Measurements from ENCODE around the gene MYBPC2.

MYBPC2 gene

DNA sequence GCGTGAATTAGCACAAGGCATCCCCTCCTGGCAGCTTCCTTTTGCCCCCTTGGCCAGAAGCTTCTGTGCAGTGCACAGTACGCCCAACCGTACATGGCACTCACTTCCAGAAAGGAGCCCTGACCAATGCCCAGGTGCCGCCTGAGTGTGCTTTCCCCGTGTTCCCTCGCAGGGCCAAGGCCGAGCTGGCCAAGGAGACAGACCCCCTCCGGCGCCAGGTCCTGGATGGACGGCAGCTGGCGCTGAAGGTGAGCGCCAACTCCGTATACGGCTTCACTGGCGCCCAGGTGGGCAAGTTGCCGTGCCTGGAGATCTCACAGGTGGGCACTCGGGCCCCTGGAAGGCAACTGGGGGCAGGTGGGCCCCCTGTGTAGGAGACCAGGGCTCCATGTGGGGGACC lies 23.3 kb upstream of the MYBPC2 start:
- in situ Hi-C loops (cut with MboI; ENCODE audit: low sequenced_read_pairs): no loop called here

DNA sequence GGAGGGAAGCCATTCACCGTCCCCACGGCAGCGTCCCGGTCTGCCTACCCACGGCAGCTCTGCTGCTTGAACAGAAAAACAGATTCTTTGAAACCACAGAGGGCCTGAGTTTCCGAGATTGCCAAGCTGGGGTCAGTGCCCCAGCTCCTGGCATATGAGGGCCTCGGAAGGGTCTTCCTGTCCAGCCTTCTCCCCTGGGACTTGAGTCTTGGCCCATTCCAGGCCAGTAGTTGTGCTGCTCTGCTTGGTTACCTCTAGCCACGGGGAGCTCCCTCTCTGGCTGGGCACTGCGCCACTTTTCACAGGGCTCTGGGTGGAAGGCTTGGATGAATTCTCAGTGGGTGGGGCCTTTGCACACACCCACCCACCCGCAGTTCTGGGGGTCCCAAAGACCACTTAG lies 22.6 kb upstream of the MYBPC2 start:
- in situ Hi-C loops (cut with MboI; ENCODE audit: low sequenced_read_pairs): no loop called here

DNA sequence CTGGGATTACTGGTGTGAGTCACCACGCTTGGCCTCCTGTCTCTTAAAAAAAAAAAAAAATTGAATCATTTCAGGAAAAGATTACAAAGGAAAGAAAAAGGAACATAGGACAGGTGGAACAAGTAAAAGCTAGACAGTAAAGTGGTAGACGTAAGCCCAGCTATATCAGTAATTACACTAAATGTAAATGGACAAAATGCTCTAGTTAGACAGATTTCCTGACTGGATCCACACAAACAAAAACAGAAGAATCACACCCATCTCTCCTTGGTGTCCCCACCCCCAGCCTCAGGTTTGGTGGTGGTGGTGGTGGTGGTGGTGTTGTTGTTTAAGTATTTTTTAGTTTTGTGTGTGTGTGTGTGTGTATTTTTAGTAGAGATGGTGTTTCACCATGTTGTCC lies 20.3 kb upstream of the MYBPC2 start:
- in situ Hi-C loops (cut with MboI; ENCODE audit: low sequenced_read_pairs): no loop called here

DNA sequence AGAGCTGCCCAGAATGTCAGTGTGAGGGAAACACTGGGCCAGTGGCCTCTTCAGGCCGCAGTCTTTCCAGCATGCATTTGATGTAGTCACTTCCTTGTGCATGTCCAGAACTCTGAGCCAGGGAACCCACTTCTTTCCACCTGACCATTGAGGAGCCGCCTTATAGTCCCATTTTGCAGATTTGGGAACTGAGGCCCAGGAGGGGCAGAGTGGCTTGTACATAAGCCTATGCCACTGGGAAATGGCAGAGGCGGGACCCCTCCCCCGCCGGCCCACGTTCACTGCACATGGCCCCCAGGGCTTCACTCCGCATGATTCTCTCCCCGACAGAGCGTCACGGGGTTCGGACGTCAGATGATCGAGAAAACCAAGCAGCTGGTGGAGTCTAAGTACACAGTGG lies 19.6 kb upstream of the MYBPC2 start:
- in situ Hi-C loops (cut with MboI; ENCODE audit: low sequenced_read_pairs): no loop called here

DNA sequence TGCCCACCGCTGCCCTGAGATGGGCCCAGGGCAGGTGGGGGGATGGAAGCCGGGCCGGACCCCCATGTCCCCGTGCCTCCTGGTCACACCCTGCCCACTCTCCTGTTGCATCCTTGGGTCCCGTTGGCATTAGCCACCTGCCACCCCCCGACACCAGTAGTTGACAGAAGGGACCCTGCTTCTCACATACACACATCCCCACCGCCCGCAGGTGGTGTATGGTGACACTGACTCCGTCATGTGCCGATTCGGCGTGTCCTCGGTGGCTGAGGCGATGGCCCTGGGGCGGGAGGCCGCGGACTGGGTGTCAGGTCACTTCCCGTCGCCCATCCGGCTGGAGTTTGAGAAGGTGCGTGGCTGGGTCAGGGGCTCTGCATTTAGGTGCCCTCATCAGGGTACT lies 19.2 kb upstream of the MYBPC2 start:
- in situ Hi-C loops (cut with MboI; ENCODE audit: low sequenced_read_pairs): no loop called here

DNA sequence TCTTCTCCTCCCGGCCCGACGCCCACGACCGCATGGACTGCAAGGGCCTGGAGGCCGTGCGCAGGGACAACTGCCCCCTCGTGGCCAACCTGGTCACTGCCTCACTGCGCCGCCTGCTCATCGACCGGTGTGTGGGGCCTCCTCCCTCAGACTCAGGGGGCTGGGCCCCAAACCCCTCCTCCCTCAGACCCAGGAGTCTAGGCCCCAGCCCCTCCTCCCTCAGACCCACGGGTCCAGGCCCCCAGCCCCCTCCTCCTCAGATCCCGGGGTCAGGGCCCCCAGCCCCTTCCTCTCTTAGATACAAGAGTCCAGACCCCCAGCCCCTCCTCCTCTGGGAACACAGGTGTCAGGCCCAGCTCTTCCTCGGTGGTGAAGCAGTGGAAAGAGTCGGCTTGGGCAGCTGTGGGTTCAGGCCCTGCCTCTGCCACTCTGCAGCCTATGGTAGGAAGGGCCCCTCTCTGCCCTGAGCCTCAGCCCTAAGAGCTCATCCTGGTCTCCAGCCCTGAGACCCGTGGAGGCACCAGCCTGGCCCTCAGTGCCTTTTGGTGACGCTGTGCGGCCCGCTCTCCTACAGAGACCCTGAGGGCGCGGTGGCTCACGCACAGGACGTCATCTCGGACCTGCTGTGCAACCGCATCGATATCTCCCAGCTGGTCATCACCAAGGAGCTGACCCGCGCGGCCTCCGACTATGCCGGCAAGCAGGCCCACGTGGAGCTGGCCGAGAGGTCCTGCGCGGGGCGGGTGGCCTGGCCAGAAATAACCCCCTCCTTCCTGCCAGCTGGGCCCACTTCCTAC lies 17.6 kb upstream of the MYBPC2 start:
- in situ Hi-C loops (cut with MboI; ENCODE audit: low sequenced_read_pairs): no loop called here

DNA sequence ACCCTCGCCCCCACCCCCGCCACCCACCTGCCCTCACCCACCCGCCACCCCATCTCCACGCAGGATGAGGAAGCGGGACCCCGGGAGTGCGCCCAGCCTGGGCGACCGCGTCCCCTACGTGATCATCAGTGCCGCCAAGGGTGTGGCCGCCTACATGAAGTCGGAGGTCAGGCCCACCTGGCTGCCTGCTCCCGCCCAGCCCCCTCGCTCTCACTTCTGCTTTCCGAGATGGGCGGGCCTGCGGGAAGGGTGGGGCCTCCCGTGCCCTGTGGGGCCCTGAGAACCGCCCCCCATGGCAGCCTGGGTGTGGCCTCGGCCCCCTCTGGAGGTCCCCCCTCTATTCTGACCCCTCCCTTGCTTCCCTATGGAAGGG lies 17.0 kb upstream of the MYBPC2 start:
- in situ Hi-C loops (cut with MboI; ENCODE audit: low sequenced_read_pairs): no loop called here

DNA sequence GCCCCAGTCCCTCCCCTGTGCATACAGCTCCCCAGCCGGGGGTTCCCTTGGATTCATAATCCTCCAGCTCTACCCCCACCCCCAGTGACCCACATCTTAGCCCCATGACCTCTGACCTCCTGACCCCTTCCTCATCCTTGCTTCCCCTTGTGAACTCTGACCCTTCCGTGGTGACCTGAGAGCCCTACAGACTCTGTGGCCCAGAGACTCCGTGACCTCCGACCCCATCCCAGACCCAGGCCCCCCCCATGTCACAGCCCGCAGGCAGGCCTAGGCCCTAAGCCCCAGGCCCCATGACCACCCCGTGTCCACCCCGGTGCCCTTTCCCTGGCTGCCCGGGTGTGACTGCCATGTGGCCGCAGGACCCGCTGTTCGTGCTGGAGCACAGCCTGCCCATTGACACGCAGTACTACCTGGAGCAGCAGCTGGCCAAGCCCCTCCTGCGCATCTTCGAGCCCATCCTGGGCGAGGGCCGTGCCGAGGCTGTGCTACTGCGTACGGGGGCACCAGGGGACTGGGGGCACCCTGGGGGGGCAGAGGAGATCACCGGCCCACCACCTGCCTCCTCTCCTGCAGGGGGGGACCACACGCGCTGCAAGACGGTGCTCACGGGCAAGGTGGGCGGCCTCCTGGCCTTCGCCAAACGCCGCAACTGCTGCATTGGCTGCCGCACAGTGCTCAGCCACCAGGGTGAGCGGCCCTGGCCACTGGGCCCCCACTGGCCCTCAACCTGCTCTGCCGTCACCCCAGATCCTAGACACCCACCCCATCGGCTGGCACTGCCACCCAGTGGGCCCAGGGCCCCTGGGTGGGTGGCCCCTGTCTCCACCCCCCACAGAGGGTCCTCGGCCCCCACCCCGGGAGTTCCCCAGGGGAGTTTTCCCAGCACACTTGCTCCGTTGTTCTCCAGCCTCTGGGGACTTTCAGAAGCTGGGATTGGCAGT lies 16.4 kb upstream of the MYBPC2 start:
- in situ Hi-C loops (cut with MboI; ENCODE audit: low sequenced_read_pairs): no loop called here

DNA sequence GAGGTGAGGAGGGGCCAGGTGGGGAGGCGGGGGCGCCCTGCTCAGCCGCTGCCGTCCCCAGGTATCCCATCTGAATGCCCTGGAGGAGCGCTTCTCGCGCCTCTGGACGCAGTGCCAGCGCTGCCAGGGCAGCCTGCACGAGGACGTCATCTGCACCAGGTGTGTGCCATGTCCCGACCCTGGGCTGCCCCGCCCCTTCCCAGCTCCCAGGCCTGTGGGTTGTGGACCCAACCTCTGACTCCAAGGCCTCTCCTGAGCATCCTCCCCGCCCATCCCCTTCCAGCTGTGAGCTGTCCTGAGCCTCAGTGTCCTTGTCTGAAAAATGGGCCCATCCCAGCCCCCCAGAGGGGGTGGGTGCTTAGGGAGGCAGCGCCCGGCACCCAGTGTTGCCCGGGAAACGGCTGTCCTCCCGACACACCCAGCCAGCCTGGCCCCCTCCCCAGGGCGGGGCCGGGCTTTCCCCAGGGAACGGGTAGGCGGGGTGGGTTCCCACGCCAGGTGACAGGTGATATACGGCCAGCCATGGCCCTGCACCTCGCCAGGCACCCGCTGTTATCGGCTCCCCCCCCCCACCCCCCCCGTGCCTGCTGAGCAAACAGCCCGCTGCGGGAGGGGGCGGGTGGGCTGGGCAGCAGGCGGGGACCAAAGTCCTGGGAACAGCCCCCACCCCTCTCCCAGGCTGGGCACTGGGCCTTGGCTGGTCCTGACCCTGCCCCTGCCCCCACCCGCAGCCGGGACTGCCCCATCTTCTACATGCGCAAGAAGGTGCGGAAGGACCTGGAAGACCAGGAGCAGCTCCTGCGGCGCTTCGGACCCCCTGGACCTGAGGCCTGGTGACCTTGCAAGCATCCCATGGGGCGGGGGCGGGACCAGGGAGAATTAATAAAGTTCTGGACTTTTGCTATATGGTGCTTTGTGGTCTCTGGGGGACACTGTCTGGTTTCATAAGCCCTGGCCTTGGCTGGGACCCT lies 15.3 kb upstream of the MYBPC2 start:
- in situ Hi-C loops (cut with MboI; ENCODE audit: low sequenced_read_pairs): no loop called here

DNA sequence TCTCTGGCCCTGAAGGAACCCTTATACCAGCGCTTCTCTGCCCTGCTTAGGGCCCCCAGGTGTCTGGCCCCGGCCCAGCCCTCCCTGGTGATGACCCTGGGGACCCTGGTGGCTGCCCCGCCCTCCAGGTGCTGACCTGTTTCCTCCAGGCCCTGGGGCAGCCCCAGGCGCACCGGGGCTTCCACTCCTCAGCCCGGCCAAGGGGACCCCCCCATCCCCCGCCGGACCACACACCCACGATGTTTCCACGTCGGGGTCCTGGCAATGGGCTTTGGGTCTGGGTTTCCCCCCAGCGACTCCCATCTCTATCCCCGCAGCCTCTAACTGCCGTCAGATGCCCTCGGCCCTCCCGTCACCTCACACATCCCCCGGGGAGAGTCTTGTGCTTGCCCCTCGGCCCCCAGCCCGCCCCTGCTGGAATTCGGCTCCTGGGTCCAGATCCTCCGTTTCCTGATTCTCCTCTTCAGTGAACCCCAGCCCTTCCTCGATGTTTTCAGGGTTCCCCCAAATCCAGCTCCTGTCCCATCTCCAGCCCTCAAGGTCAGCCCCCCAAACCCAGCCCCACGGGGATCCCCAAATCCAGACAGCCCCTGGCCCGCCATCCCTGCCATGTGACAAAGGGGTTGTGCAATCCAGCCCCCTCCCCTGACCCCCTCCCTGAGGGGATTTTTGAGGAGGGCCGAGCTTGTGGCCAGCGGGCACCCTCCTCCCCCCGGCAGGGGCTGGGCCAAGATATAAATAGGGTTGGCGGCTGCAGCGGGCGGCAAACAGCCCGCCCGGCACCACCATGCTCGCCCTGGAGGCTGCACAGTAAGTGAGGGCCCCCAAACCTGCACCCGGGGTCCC lies 14.3 kb upstream of the MYBPC2 start, which contains the start of gene SPIB:
Gene SPIB (plus strand): TSS at position 763 of the 846 bp plus-strand sequence. CDS start 25 bp downstream, at position 788.
- in situ Hi-C loops (cut with MboI; ENCODE audit: low sequenced_read_pairs): no loop called here

DNA sequence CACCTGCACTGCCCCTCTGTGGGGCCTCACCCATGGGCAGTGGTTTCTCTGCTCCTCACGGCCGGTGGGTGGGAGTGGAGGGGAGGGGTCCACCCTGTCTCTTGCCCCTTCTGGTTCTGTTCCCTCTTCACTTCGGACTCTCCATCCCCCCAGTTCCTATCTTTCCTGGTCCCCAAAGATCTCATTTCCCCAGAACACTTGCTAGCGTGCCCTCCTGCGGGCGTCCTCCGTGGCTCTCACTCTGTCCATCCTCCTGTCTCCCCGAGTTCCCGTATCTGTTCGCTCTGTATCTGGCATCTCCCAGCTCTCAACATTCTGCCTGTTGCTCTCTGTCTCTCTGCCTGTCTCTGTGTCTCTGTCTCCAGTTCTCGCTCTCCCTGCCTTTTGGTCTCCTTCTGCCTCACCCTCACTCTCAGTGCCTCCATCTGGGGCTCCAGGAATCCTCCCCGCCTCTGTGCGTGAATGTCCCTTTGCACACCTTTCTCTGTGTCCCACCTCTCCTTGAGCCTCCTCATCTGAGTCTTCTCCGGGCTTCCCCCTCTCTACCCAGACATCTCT lies 13.6 kb upstream of the MYBPC2 start:
- in situ Hi-C loops (cut with MboI; ENCODE audit: low sequenced_read_pairs): no loop called here

DNA sequence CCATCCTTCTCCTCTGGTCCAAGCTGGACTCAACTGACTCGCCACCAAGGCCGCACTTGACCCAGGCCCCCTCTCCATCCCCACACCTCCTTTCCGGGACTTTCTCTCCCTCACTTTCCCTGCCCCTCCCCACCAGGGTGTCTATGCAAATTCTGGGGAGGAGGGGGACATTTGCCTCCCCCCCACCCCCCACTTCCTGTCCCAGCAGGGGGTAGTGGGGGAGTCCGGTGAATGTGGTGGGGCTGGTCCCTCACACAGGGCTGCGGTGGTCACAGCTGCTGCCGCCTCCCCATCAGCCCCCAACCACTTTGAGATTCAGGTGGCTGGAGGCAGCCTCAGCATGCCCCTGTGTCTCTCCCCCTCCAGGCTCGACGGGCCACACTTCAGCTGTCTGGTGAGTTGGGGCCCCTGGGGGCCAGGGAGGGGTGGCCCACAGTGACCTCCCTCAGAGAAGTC lies 13.1 kb upstream of the MYBPC2 start:
- in situ Hi-C loops (cut with MboI; ENCODE audit: low sequenced_read_pairs): no loop called here

DNA sequence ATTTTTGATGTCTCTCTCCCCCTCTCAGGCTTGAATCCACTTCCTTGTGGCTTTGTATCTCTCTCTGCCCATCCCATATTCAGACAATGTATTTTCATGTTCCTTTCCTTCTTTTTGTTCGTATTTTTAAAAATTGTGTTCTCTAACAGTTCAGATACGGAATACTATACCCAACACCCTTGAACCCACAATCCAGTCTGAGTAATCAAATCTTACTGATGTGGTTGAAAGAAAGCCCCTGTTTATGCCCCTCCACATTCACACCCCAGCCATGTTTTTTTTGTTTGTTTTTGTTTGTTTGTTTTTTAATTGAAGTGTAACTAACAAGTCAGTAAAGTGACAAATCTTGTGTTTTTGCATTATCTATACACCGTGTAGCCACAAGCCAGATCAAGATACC lies 12.6 kb upstream of the MYBPC2 start:
- in situ Hi-C loops (cut with MboI; ENCODE audit: low sequenced_read_pairs): no loop called here

DNA sequence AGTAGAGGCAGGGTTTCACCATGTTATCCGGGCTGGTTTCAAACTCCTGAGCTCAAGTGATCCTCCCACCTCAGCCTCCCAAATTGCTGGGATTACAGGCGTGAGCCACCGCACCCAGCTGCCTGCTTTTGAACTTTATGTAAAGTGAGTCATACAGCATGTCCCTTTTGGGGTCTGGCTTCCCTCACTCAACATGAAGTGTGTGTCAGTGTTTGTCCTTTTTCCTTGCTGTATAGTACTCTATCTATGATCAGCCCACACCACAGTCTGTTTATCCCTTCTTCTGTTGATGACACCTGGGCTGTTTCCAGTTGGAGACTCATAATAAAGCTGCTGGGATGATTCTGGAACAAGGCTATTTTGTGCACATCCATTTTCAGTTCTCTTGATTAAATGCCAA lies 11.9 kb upstream of the MYBPC2 start:
- in situ Hi-C loops (cut with MboI; ENCODE audit: low sequenced_read_pairs): no loop called here

DNA sequence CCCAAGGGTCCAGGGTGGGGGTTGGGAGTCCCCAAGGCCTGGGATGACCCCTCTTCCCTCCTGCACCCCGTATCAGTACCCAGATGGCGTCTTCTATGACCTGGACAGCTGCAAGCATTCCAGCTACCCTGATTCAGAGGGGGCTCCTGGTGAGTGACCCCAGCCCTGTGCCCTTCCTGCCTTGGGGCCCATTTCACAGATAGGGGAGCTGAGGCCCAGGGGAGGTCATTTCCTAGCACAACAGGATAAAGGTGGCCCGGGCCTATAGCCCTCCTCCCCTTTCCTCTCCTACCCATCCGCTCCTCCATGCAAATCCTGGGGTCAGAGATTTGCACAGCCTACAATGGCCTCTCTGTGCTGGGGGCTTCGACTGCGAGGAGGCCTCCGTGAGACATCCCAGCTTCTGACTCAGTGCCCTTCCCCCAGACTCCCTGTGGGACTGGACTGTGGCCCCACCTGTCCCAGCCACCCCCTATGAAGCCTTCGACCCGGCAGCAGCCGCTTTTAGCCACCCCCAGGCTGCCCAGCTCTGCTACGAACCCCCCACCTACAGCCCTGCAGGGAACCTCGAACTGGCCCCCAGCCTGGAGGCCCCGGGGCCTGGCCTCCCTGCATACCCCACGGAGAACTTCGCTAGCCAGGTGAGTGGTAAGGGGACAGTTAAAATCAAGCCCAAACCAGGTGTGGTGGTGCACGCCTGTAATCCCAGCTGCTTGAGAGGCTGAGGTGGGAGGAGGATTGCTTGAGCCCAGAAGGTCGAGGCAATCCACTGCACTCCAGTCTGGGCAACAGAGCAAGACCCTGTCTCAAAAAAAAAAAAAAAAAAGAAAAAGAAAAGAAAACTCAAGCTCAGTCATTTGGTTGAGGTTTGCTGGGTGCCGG lies 10.1 kb upstream of the MYBPC2 start:
- in situ Hi-C loops (cut with MboI; ENCODE audit: low sequenced_read_pairs): no loop called here

DNA sequence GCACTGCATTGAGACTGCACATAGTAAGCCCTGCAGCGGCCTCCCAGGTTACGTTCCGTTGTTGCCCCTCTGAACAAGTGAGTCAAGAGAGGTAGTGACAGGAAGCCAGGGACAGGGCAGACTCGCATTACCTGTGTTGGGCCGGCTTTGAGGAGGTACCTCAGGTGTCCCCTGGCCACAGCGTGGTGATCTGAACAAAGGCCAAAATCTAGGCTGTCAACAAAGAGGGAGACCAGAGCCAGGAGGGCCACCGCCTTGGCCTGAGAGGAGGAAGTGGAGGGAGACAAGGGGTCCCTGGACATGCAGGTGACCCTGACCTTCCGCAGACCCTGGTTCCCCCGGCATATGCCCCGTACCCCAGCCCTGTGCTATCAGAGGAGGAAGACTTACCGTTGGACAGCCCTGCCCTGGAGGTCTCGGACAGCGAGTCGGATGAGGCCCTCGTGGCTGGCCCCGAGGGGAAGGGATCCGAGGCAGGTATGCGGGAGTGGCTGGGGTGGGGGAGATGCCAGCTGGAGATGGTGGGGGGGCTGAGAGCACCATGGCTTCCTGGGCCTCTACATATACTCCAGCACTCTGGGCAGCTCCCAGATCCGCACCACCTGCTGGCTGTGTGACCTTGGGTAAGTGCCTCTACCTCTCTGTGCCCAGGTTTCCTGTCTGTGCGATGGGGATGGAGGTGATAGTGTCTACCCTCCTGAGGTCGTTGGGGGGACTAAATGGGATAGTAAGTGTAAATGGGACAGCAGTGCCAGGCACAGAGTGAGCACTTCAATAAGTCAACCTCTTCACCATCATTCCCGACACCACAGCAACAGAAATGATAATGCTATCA lies 9.2 kb upstream of the MYBPC2 start:
- in situ Hi-C loops (cut with MboI; ENCODE audit: low sequenced_read_pairs): no loop called here

DNA sequence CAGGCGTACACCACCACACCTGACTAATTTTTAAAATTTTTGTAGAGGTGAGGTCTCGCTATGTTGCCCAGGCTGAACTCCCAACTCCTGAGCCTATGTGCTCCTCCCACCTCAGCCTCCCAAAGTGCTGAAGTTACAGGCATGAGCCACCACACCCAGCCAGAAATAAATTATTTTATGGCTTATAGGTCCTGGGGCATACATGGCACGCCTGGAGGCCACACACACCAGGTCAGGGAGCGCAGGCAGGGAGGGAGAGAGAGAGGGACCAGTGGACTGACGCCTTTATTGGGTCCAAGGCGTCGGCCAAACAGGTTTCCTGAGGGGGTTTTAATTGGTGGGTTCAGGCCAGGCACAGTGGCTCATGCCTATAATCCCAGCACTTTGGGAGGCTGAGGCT lies 7.1 kb upstream of the MYBPC2 start:
- in situ Hi-C loops (cut with MboI; ENCODE audit: low sequenced_read_pairs): no loop called here
